Activated T-helper 2 cell treated with anti-CD3 and anti-CD28 coated beads, Interferon-gamma antibody, Interleukin-2, Interleukin-4, amounts not matched to agents 10 μg/mL and 5 μg/mL and 100 μg/mL, durations not matched to agents 14 hours and 24 hours and 36 hours (primary cell): Measurements from ENCODE around the gene RPE. TPM values are rescaled to one million over a fixed set of nuclear protein-coding genes. Genes with fewer than 3 reads are reported as not detected.

Source experiments
- DNase-seq: peaks from one replicate; pipeline ENCODE4 v3.0.0; 2021; ENCODE audit warnings: low spot score
- H3K27ac Mint-ChIP-seq: one replicate; pipeline ENCODE4 v1.8.0; 2021; ENCODE audit warnings: mixed read lengths
- H3K27me3 Mint-ChIP-seq: one replicate; pipeline ENCODE4 v1.8.0; 2021; ENCODE audit warnings: low read depth, mixed read lengths
- H3K36me3 Mint-ChIP-seq: one replicate; pipeline ENCODE4 v1.8.0; 2021; ENCODE audit warnings: low read depth, mixed read lengths
- H3K4me1 Mint-ChIP-seq: one replicate; pipeline ENCODE4 v1.8.0; 2021; ENCODE audit warnings: low read depth, mixed read lengths
- H3K4me3 Mint-ChIP-seq: one replicate; pipeline ENCODE4 v1.8.0; 2021; ENCODE audit warnings: low read depth, mild to moderate bottlenecking, moderate library complexity, mixed read lengths
- H3K9me3 Mint-ChIP-seq: one replicate; pipeline ENCODE4 v1.8.0; 2021; ENCODE audit warnings: mixed read lengths
- intact Hi-C: fragments of 100-400 bp; cut with micrococcal nuclease; formaldehyde crosslinking; loops from one replicate; pipeline ENCODE4 v1.15.1; 2023
- total RNA-seq: library from RNA; stranded (reverse); gene quantifications from 2 replicates; pipeline ENCODE4 v1.2.3, GENCODE V29; 2022

RPE gene
- total RNA-seq, 1 donor from 2014 or later, result 57.2 TPM

- Mint-ChIP-seq H3K9me3 (no peaks in the 10 kb centered on the region), H3K4me3 (no peak overlapping the region), H3K27ac (no peak overlapping the region), H3K27me3 (no peaks in the 10 kb centered on the region), H3K36me3 (peaks cover 70% of the 10 kb centered on the region), H3K4me1 (peaks cover 41% of the 10 kb centered on the region)
- intact Hi-C loops, result no loop called here
- no peak for DNase-seq
Observed at GRCh38 chr2:210009126-210009525, 6.7 kb downstream of the RPE start.

GRCh38 chr2:210009896-210010295 is 7.5 kb downstream of the RPE start:
- Mint-ChIP-seq H3K9me3 (no peaks in the 10 kb centered on the region), H3K4me3 (no peak overlapping the region), H3K27me3 (no peaks in the 10 kb centered on the region), H3K27ac (no peak overlapping the region), H3K36me3 (peaks cover 66% of the 10 kb centered on the region), H3K4me1 (peaks cover 36% of the 10 kb centered on the region)
- intact Hi-C loops, result no loop called here
- no peak for DNase-seq

GRCh38 chr2:210020138-210020537 is 17.7 kb downstream of the RPE start:
- peaks cover 67% of the 10 kb centered on the region for H3K36me3 Mint-ChIP-seq
- no peaks in the 10 kb centered on the region for H3K9me3 Mint-ChIP-seq
- no peak overlapping the region for H3K4me3 Mint-ChIP-seq
- intact Hi-C loops, result no loop called here
- DNase-seq, result no peak
- no peaks in the 10 kb centered on the region for H3K4me1 Mint-ChIP-seq
- no peak overlapping the region for H3K27ac Mint-ChIP-seq
- H3K27me3 Mint-ChIP-seq, result no peaks in the 10 kb centered on the region

- intact Hi-C loops, result no loop called here
- DNase-seq, result no peak
- Mint-ChIP-seq H3K27me3 (no peaks in the 10 kb centered on the region), H3K4me3 (no peak overlapping the region), H3K36me3 (peaks cover 55% of the 10 kb centered on the region), H3K4me1 (no peaks in the 10 kb centered on the region), H3K27ac (no peak overlapping the region), H3K9me3 (no peaks in the 10 kb centered on the region)
Observed at GRCh38 chr2:210022824-210023223, 20.4 kb downstream of the RPE start.

GRCh38 chr2:210027608-210028007 is 25.2 kb downstream of the RPE start:
- Mint-ChIP-seq H3K36me3 (peaks cover 31% of the 10 kb centered on the region), H3K27ac (no peak overlapping the region), H3K27me3 (no peaks in the 10 kb centered on the region), H3K4me3 (no peak overlapping the region), H3K9me3 (no peaks in the 10 kb centered on the region), H3K4me1 (no peaks in the 10 kb centered on the region)
- intact Hi-C loops, result no loop called here
- no peak for DNase-seq

GRCh38 chr2:210028178-210028577 is 25.7 kb downstream of the RPE start:
- no peaks in the 10 kb centered on the region for H3K4me1 Mint-ChIP-seq
- H3K36me3 Mint-ChIP-seq, result peaks cover 26% of the 10 kb centered on the region
- H3K4me3 Mint-ChIP-seq, result no peak overlapping the region
- H3K27me3 Mint-ChIP-seq, result no peaks in the 10 kb centered on the region
- no peak overlapping the region for H3K27ac Mint-ChIP-seq
- no peaks in the 10 kb centered on the region for H3K9me3 Mint-ChIP-seq
- intact Hi-C loops, result no loop called here
- no peak for DNase-seq

- H3K36me3 Mint-ChIP-seq, result peaks cover 5% of the 10 kb centered on the region
- H3K4me1 Mint-ChIP-seq, result no peaks in the 10 kb centered on the region
- DNase-seq, result no peak
- no peaks in the 10 kb centered on the region for H3K27me3 Mint-ChIP-seq
- no peak overlapping the region for H3K27ac Mint-ChIP-seq
- H3K9me3 Mint-ChIP-seq, result no peaks in the 10 kb centered on the region
- intact Hi-C loops, result no loop called here
- no peak overlapping the region for H3K4me3 Mint-ChIP-seq
Observed at GRCh38 chr2:210034087-210034683, 31.7 kb downstream of the RPE start.

GRCh38 chr2:210035679-210036078 is 33.2 kb downstream of the RPE start:
- H3K36me3 Mint-ChIP-seq, result peaks cover 3% of the 10 kb centered on the region
- intact Hi-C loops, result no loop called here
- no peak overlapping the region for H3K27ac Mint-ChIP-seq
- no peaks in the 10 kb centered on the region for H3K27me3 Mint-ChIP-seq
- H3K9me3 Mint-ChIP-seq, result no peaks in the 10 kb centered on the region
- no peak for DNase-seq
- H3K4me1 Mint-ChIP-seq, result no peaks in the 10 kb centered on the region
- H3K4me3 Mint-ChIP-seq, result no peak overlapping the region

GRCh38 chr2:210038078-210038477 is 35.6 kb downstream of the RPE start:
- Mint-ChIP-seq H3K9me3 (no peaks in the 10 kb centered on the region), H3K27ac (no peak overlapping the region), H3K4me3 (no peak overlapping the region), H3K27me3 (no peaks in the 10 kb centered on the region), H3K36me3 (peaks cover 3% of the 10 kb centered on the region), H3K4me1 (no peaks in the 10 kb centered on the region)
- intact Hi-C loops, result no loop called here
- no peak for DNase-seq

GRCh38 chr2:210046851-210047500 is 44.5 kb downstream of the RPE start:
- no peaks in the 10 kb centered on the region for H3K4me1 Mint-ChIP-seq
- DNase-seq, result no peak
- H3K9me3 Mint-ChIP-seq, result peaks cover 9% of the 10 kb centered on the region
- intact Hi-C loops, result no loop called here
- no peaks in the 10 kb centered on the region for H3K36me3 Mint-ChIP-seq
- no peaks in the 10 kb centered on the region for H3K27me3 Mint-ChIP-seq
- no peak overlapping the region for H3K27ac Mint-ChIP-seq
- H3K4me3 Mint-ChIP-seq, result no peak overlapping the region

- H3K9me3 Mint-ChIP-seq, result peaks cover 12% of the 10 kb centered on the region
- H3K27ac Mint-ChIP-seq, result no peak overlapping the region
- H3K27me3 Mint-ChIP-seq, result no peaks in the 10 kb centered on the region
- no peak overlapping the region for H3K4me3 Mint-ChIP-seq
- DNase-seq, result no peak
- no peaks in the 10 kb centered on the region for H3K4me1 Mint-ChIP-seq
- intact Hi-C loops, result no loop called here
- H3K36me3 Mint-ChIP-seq, result no peaks in the 10 kb centered on the region
Observed at GRCh38 chr2:210049831-210050230, 47.4 kb downstream of the RPE start.

- no peak for DNase-seq
- no peaks in the 10 kb centered on the region for H3K27me3 Mint-ChIP-seq
- H3K36me3 Mint-ChIP-seq, result no peaks in the 10 kb centered on the region
- no peak overlapping the region for H3K27ac Mint-ChIP-seq
- intact Hi-C loops, result no loop called here
- H3K9me3 Mint-ChIP-seq, result peaks cover 19% of the 10 kb centered on the region
- H3K4me3 Mint-ChIP-seq, result no peak overlapping the region
- no peaks in the 10 kb centered on the region for H3K4me1 Mint-ChIP-seq
Observed at GRCh38 chr2:210050885-210051284, 48.4 kb downstream of the RPE start.

- H3K27ac Mint-ChIP-seq, result no peak overlapping the region
- H3K27me3 Mint-ChIP-seq, result no peaks in the 10 kb centered on the region
- no peak overlapping the region for H3K4me3 Mint-ChIP-seq
- no peaks in the 10 kb centered on the region for H3K4me1 Mint-ChIP-seq
- peaks cover 10% of the 10 kb centered on the region for H3K9me3 Mint-ChIP-seq
- no peaks in the 10 kb centered on the region for H3K36me3 Mint-ChIP-seq
- no peak for DNase-seq
- intact Hi-C loops, result no loop called here
Observed at GRCh38 chr2:210054696-210055095, 52.3 kb downstream of the RPE start.
